Neural cell (in vitro differentiated cells): ENCODE results near the gene BCCIP.
A peak's percentile ranks its signal among the peaks of the same experiment; 100 is the strongest.

Source experiments
- CTCF ChIP-seq: fragments of 450-650 bp; IDR thresholded peaks from 2 replicates; pipeline ENCODE4 v1.5.1; 2014; ENCODE audit warnings: antibody characterized with exemption, mild to moderate bottlenecking, moderate library complexity; ENCODE audit not compliant: poor library complexity, severe bottlenecking
- EP300 ChIP-seq: fragments of 450-650 bp; conservative IDR thresholded peaks from 2 replicates; pipeline ENCODE4 v1.6.1; 2014; ENCODE audit warnings: antibody characterized with exemption, mild to moderate bottlenecking, moderate library complexity; ENCODE audit not compliant: poor library complexity, severe bottlenecking
- EZH2 ChIP-seq: fragments of 200-600, 300-800 bp; shearing (Covaris generic), sonication (generic); IDR thresholded peaks from 2 replicates; pipeline ENCODE4 v1.6.1; 2014; ENCODE audit warnings: antibody characterized with exemption, low read length, borderline replicate concordance, mild to moderate bottlenecking; ENCODE audit not compliant: insufficient read depth, poor library complexity, severe bottlenecking
- MXI1 ChIP-seq: fragments of 450-650 bp; conservative IDR thresholded peaks from 2 replicates; pipeline ENCODE4 v1.6.1; 2014; ENCODE audit warnings: antibody characterized with exemption, mild to moderate bottlenecking; ENCODE audit not compliant: poor library complexity, severe bottlenecking
- POLR2AphosphoS5 ChIP-seq: IDR thresholded peaks from 2 replicates; pipeline ENCODE4 v1.6.1; 2012
- RAD21 ChIP-seq: fragments of 450-650 bp; conservative IDR thresholded peaks from 2 replicates; pipeline ENCODE4 v1.6.1; 2014; ENCODE audit warnings: antibody characterized with exemption, mild to moderate bottlenecking, moderate library complexity
- REST ChIP-seq: IDR thresholded peaks from 2 replicates; pipeline ENCODE4 v1.6.1; 2012; ENCODE audit warnings: borderline replicate concordance
- SMC3 ChIP-seq: fragments of 450-650 bp; conservative IDR thresholded peaks from 2 replicates; pipeline ENCODE4 v1.6.1; 2014; ENCODE audit warnings: antibody characterized with exemption, mild to moderate bottlenecking, moderate library complexity; ENCODE audit not compliant: poor library complexity
- TAF1 ChIP-seq: IDR thresholded peaks from 2 replicates; pipeline ENCODE4 v1.6.1; 2012; ENCODE audit warnings: low read depth

- TF ChIP-seq CTCF (peak; percentile 34), EP300 (peak; percentile 48), RAD21 (peak; percentile 52), REST (peak; percentile 27), TAF1 (peak; percentile 66), POLR2AphosphoS5 (peak; percentile 85), MXI1 (peak; percentile 96), EZH2 (no peak), SMC3 (peak; percentile 60)
Measured at GRCh38 chr10:125822878-125823662, at the start of gene BCCIP, which contains the start of gene UROS.
